H9 (cell line): ENCODE results near the gene FEZ2. TPM values are rescaled to one million over a fixed set of nuclear protein-coding genes. Genes with fewer than 3 reads are reported as not detected.

Experiments used
- DNase-seq: peaks from one replicate; pipeline ENCODE4 v3.0.0-alpha.2; 2017
- H2AFZ ChIP-seq: one replicate; pipeline ENCODE4 v1.6.1; 2013; ENCODE audit warnings: mild to moderate bottlenecking, low read length, control low read depth, moderate library complexity
- H2AK5ac ChIP-seq: 2 replicates; pipeline ENCODE4 v1.6.1; 2013; ENCODE audit warnings: low read length, control low read depth, mixed read lengths; ENCODE audit not compliant: insufficient read length
- H2BK120ac ChIP-seq: one replicate; pipeline ENCODE4 v1.6.1; 2013; ENCODE audit warnings: low read depth, mild to moderate bottlenecking, low read length, control low read depth, inconsistent platforms; ENCODE audit not compliant: poor library complexity, severe bottlenecking
- H2BK12ac ChIP-seq: 2 replicates; pipeline ENCODE4 v1.6.1; 2013; ENCODE audit warnings: low read length, control low read depth, mixed read lengths, low read depth; ENCODE audit not compliant: insufficient read length
- H2BK15ac ChIP-seq: 2 replicates; pipeline ENCODE4 v1.6.1; 2013; ENCODE audit warnings: low read depth, low read length, control low read depth
- H2BK20ac ChIP-seq: one replicate; pipeline ENCODE4 v1.6.1; 2013; ENCODE audit warnings: low read depth, mild to moderate bottlenecking, low read length, control low read depth, inconsistent platforms; ENCODE audit not compliant: poor library complexity, severe bottlenecking
- H2BK5ac ChIP-seq: 2 replicates; pipeline ENCODE4 v1.6.1; 2013; ENCODE audit warnings: low read length, control low read depth, mixed read lengths; ENCODE audit not compliant: insufficient read length
- H3K14ac ChIP-seq: 2 replicates; pipeline ENCODE4 v1.6.1; 2013; ENCODE audit warnings: low read length, control low read depth; ENCODE audit not compliant: insufficient read depth
- H3K18ac ChIP-seq: 2 replicates; pipeline ENCODE4 v1.6.1; 2013; ENCODE audit warnings: low read depth, mild to moderate bottlenecking, mixed read lengths, low read length, control low read depth; ENCODE audit not compliant: insufficient read length
- H3K23ac ChIP-seq: 2 replicates; pipeline ENCODE4 v1.6.1; 2013; ENCODE audit warnings: low read length, control low read depth, mixed read lengths, low read depth; ENCODE audit not compliant: insufficient read length
- H3K23me2 ChIP-seq: 2 replicates; pipeline ENCODE4 v1.6.1; 2013; ENCODE audit warnings: low read depth, mild to moderate bottlenecking, mixed read lengths, low read length, control low read depth; ENCODE audit not compliant: insufficient read length, poor library complexity, severe bottlenecking
- H3K27ac ChIP-seq: 2 replicates; pipeline ENCODE4 v1.5.1; 2013; ENCODE audit warnings: low read length, control low read depth, mixed read lengths, low read depth; ENCODE audit not compliant: insufficient read length
- H3K27me3 ChIP-seq: 2 replicates; pipeline ENCODE4 v1.6.1; 2013; ENCODE audit warnings: low read length, control low read depth, inconsistent platforms; ENCODE audit not compliant: insufficient read depth
- H3K4ac ChIP-seq: 2 replicates; pipeline ENCODE4 v1.6.1; 2013; ENCODE audit warnings: low read depth, mild to moderate bottlenecking, control low read depth, inconsistent platforms, low read length, moderate library complexity
- H3K4me1 ChIP-seq: 2 replicates; pipeline ENCODE4 v1.6.1; 2013; ENCODE audit warnings: low read length, control low read depth, inconsistent platforms; ENCODE audit not compliant: insufficient read depth
- H3K4me2 ChIP-seq: 2 replicates; pipeline ENCODE4 v1.6.1; 2013; ENCODE audit warnings: low read length, control low read depth, mixed read lengths; ENCODE audit not compliant: insufficient read length, insufficient read depth
- H3K56ac ChIP-seq: 2 replicates; pipeline ENCODE4 v1.6.1; 2013; ENCODE audit warnings: low read depth, mild to moderate bottlenecking, mixed read lengths, low read length, control low read depth; ENCODE audit not compliant: insufficient read length
- H3K79me1 ChIP-seq: 2 replicates; pipeline ENCODE4 v1.6.1; 2013; ENCODE audit warnings: low read depth, mild to moderate bottlenecking, moderate library complexity, low read length, control low read depth, inconsistent platforms; ENCODE audit not compliant: insufficient read depth, poor library complexity, severe bottlenecking
- H3K79me2 ChIP-seq: 2 replicates; pipeline ENCODE4 v1.6.1; 2013; ENCODE audit warnings: low read length, control low read depth, inconsistent platforms; ENCODE audit not compliant: insufficient read depth
- H3K9ac ChIP-seq: 2 replicates; pipeline ENCODE4 v1.6.1; 2013; ENCODE audit warnings: low read length, control low read depth, mixed read lengths; ENCODE audit not compliant: insufficient read length; ENCODE audit errors: extremely low read depth
- H3K9me3 ChIP-seq: one replicate; pipeline ENCODE4 v1.6.1; 2013; ENCODE audit warnings: low read depth, low read length, inconsistent platforms; ENCODE audit not compliant: control insufficient read depth
- H3T11ph ChIP-seq: one replicate; pipeline ENCODE4 v1.6.1; 2013; ENCODE audit warnings: mild to moderate bottlenecking, low read length, control low read depth, inconsistent platforms
- H4K20me1 ChIP-seq: one replicate; pipeline ENCODE4 v1.6.1; 2013; ENCODE audit not compliant: control insufficient read depth, insufficient read length, insufficient read depth
- H4K5ac ChIP-seq: 2 replicates; pipeline ENCODE4 v1.6.1; 2013; ENCODE audit warnings: low read depth, mild to moderate bottlenecking, mixed read lengths, low read length, control low read depth; ENCODE audit not compliant: insufficient read length
- H4K8ac ChIP-seq: replicated peaks from 2 replicates; pipeline ENCODE4 v1.6.1; 2013; ENCODE audit warnings: low read length, control low read depth, mixed read lengths, low read depth; ENCODE audit not compliant: insufficient read length
- H4K91ac ChIP-seq: 2 replicates; pipeline ENCODE4 v1.6.1; 2013; ENCODE audit warnings: low read depth, mild to moderate bottlenecking, moderate library complexity, mixed read lengths, low read length, control low read depth; ENCODE audit not compliant: insufficient read length
- H3K27ac Mint-ChIP-seq, 3 experiments: 2 replicates in 2 of 3; 3 replicates in 1 of 3; pipeline ENCODE4 v1.8.0; 2020 to 2021; ENCODE audit warnings: mixed read lengths in 3 of 3, mild to moderate bottlenecking in 1 of 3, moderate library complexity in 1 of 3
- H3K27me3 Mint-ChIP-seq: 2 replicates; pipeline ENCODE4 v1.8.0; 2021; ENCODE audit warnings: low read depth, mild to moderate bottlenecking, moderate library complexity, mixed read lengths
- H3K36me3 Mint-ChIP-seq, 3 experiments: 2 replicates in 2 of 3; 3 replicates in 1 of 3; pipeline ENCODE4 v1.8.0; 2020 to 2021; ENCODE audit warnings: low read depth in 3 of 3, mixed read lengths in 3 of 3; ENCODE audit not compliant: insufficient read depth in 1 of 3
- H3K4me1 Mint-ChIP-seq, 2 experiments: 2 replicates each; pipeline ENCODE4 v1.8.0; 2020; ENCODE audit warnings: mixed read lengths in 2 of 2
- H3K4me3 Mint-ChIP-seq, 2 experiments: 2 replicates in 1 of 2; 3 replicates in 1 of 2; pipeline ENCODE4 v1.8.0; 2020 to 2021; ENCODE audit warnings: mild to moderate bottlenecking in 2 of 2, mixed read lengths in 2 of 2, moderate library complexity in 1 of 2
- H3K9me3 Mint-ChIP-seq, 2 experiments: 2 replicates in 1 of 2; 3 replicates in 1 of 2; pipeline ENCODE4 v1.8.0; 2020; ENCODE audit warnings: mild to moderate bottlenecking in 2 of 2, mixed read lengths in 2 of 2, moderate library complexity in 1 of 2
- WGBS: extraction: QIAGEN DNeasy Blood & Tissue Kit; methylation state at CpG from one replicate; pipeline ENCODE4 v1.1.7; 2013; ENCODE audit warnings: missing lambda C conversion rate, low lambda C conversion rate, mixed read lengths; ENCODE audit not compliant: insufficient read length; ENCODE audit errors: extremely low coverage; 5-methylcytosine and 5-hydroxymethylcytosine counted together
- total RNA-seq: library from RNA; stranded (reverse); gene quantifications from 2 replicates; pipeline ENCODE4 v1.2.1, GENCODE V29; 2021
- TF ChIP-seq, protein P1 (sequence below): fragments of 200-600 bp; sonication (generic); conservative IDR thresholded peaks from 3 replicates; pipeline ENCODE4 v1.8.0; 2021; ENCODE audit warnings: antibody characterized with exemption, mild to moderate bottlenecking

The FEZ2 gene
- total RNA-seq, 1 experiment from 2014 or later: 27.7 TPM

DNA sequence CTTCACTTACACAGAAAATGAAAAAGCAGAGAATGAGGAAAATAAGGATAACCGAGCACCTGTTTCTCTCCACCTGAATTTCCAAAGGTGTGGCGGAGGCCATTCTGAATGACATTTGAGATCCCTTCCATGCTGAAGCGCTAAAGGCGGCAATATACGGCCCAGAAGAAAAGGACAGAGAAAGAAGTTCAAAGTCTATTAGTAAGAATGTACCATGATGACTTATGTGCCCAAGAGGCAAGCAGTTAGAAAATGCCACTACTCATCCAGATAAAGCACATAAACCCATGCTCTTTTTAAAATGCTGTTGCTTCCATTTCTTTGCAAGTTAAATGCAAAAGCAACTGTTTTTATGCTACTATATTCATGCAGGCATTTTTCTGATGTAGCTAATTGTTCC, 37.2 kb downstream of the FEZ2 start:
- Mint-ChIP-seq H3K36me3 (peaks cover 0 to 8% (median 3%) of the 10 kb centered on the region in 3 experiments; a peak in 5 of 7 replicates), H3K4me3 (no peak overlapping the region), H3K4me1 (peaks cover 38% of the 10 kb centered on the region in 2 experiments), H3K27ac (no peak overlapping the region), H3K9me3 (no peaks in the 10 kb centered on the region), H3K27me3 (no peaks in the 10 kb centered on the region)
- H4K5ac ChIP-seq: no peak overlapping the region
- no CpG with 5 or more reads among the region's 5 CpGs for WGBS
- no peak overlapping the region for H2BK5ac ChIP-seq
- no peak overlapping the region for H4K8ac ChIP-seq
- H3K23ac ChIP-seq: no peak overlapping the region
- H3K4me2 ChIP-seq: no peak overlapping the region
- H3K9ac ChIP-seq: no peak overlapping the region
- no peaks in the 10 kb centered on the region for H3K23me2 ChIP-seq
- no peak overlapping the region for H2AFZ ChIP-seq
- H2BK120ac ChIP-seq: no peak overlapping the region
- no peak overlapping the region for H3K18ac ChIP-seq
- no peaks in the 10 kb centered on the region for H3K79me2 ChIP-seq
- H3K79me1 ChIP-seq: no peaks in the 10 kb centered on the region
- no peak overlapping the region for H3K27ac ChIP-seq
- no peak overlapping the region for H2BK12ac ChIP-seq
- H3K56ac ChIP-seq: no peak overlapping the region
- no peak overlapping the region for H3T11ph ChIP-seq
- TF ChIP-seq, protein P1, sequence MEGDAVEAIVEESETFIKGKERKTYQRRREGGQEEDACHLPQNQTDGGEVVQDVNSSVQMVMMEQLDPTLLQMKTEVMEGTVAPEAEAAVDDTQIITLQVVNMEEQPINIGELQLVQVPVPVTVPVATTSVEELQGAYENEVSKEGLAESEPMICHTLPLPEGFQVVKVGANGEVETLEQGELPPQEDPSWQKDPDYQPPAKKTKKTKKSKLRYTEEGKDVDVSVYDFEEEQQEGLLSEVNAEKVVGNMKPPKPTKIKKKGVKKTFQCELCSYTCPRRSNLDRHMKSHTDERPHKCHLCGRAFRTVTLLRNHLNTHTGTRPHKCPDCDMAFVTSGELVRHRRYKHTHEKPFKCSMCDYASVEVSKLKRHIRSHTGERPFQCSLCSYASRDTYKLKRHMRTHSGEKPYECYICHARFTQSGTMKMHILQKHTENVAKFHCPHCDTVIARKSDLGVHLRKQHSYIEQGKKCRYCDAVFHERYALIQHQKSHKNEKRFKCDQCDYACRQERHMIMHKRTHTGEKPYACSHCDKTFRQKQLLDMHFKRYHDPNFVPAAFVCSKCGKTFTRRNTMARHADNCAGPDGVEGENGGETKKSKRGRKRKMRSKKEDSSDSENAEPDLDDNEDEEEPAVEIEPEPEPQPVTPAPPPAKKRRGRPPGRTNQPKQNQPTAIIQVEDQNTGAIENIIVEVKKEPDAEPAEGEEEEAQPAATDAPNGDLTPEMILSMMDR: no peak
- no peaks in the 10 kb centered on the region for H3K9me3 ChIP-seq
- no peak overlapping the region for H3K14ac ChIP-seq
- H3K27me3 ChIP-seq: no peaks in the 10 kb centered on the region
- H3K4ac ChIP-seq: no peak overlapping the region
- DNase-seq: no peak
- no peak overlapping the region for H2AK5ac ChIP-seq
- no peak overlapping the region for H2BK20ac ChIP-seq
- H4K20me1 ChIP-seq: no peaks in the 10 kb centered on the region
- peaks cover 4% of the 10 kb centered on the region; the same call in 1 of the 2 replicates for H3K4me1 ChIP-seq
- no peak overlapping the region for H2BK15ac ChIP-seq
- no peak overlapping the region for H4K91ac ChIP-seq
